HG02759 (cell line): ENCODE results near the gene NXPH4.

Source experiments
- ATAC-seq: cut with Tn5 transposase; IDR thresholded peaks from one replicate; pipeline ENCODE4 v1.9.1; 2021; ENCODE audit warnings: mild to moderate bottlenecking, moderate library complexity; ENCODE audit not compliant: unreplicated experiment

NXPH4 gene

DNA sequence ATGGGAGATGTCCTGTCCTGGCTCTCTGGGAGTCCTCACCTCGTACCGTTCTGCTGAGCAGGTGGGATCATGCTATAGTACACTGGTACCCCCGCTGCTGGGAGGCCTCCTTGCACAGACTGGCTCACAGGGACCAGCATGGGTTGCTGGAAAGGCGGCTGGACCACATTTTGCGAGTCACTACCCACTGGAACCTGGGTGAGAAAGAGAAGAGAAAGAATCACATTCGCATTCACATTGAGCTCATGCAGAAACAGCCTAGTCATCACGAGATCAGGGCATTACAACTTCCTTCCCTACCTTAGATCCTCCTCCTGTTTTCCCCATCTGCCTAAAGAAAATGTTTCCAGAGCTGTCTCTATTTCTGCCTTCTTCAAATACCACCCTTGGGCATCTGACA, 51.7 kb downstream of the NXPH4 start:
- no peak for ATAC-seq

DNA sequence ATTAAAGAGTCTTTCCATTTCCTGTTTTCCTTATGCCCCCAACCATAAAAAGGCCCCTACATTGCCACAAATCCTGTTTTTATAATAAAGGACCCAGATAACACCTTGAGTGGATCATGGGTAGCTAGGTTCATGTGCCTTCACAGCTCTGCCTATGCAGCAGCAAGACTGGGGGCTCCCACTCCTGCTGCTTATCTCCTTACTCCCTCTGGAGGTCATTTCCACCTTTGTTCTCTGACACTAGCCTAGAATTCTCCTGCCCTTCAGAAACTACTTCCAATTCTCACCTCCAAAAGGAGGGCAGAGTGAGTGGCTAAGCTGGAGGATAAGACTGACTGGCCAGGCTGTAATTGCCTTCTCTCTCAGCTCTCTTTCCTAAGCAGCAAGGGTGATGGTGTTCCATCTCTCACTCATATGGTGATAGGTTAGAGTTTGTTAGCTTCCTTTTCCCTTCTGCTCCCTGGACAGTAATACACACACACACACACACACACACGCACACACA, 54.4 kb downstream of the NXPH4 start:
- no peak for ATAC-seq

DNA sequence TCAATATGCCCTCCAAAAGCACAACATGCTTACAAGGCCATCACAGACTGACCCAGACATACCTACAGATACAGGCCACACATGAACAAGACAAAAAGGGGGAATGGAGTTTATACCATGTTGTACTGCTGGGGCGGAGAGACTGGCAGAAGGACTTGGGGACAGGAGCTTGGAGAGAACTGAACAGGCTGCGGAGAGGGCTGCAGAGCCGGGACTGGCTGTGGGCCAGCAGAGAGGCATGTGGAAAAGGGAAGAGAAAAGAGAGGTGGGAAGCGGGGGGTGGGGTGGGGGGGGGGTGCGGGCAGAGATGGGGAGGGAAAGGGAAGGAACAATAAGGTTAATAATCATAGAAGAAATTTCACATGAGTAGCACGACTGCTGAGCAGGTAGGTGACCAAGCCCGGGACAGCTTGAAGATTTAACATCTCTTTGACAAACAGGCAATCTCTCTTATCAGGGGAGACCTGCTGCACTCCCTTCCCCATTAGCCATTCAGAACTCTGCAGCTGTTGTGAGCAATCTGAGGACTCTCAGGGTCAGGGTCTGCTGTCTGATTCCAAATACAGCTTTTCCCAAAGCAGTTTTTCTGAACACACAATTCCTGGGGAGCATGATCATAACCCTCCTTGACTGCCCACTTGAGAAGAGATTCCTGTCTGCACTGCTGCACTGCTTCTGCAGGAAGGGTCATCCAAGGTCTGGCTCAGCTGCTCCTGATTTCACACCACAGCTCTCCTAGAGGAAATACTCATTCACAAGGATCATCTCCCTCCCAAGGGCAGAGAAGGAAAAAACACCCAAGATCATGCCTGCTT, 56.0 kb downstream of the NXPH4 start:
- no peak for ATAC-seq

DNA sequence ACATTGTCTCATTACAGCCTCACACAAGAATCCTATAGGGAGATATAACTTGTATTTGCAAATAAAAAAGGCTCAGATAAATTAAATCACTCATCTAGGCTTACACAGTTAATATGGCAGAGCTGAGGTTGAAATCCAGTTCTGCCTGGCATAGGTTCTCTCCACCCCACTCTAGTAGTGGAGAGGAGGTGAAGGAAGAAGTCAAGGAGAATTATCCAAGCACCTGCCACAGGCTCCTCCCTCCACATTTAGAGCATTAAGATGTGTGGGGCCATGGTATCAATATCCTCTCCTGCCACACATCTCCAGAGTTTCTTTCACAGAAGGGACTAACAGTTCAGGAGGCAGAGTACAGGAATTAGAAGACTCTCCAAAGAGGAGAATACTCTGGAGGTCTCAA, 56.9 kb downstream of the NXPH4 start:
- no peak for ATAC-seq
